HG02884 (cell line): ENCODE measurements around the gene TC2N.
"Not testable (repeated sequence)": the region's sequence is repeated elsewhere in the genome, so short reads cannot be mapped to it uniquely, and the experiment has no call there.

Experiments used
- ATAC-seq: cut with Tn5 transposase; IDR thresholded peaks from one replicate; pipeline ENCODE4 v1.9.1; 2021; ENCODE audit warnings: mild to moderate bottlenecking, moderate library complexity; ENCODE audit not compliant: unreplicated experiment

TC2N gene

GRCh38 chr14:91867316-91867988 is at the start of gene TC2N:
Gene TC2N (minus strand): TSS chr14:91867536. CDS start chr14:91813769, 53,767 bp downstream.
- ATAC-seq = no peak

GRCh38 chr14:91912035-91912434 is 44.7 kb upstream of the TC2N start:
- no peak for ATAC-seq

- no peak for ATAC-seq
Observed at GRCh38 chr14:91911474-91912032, 44.2 kb upstream of the TC2N start.

- no peak for ATAC-seq
Observed at GRCh38 chr14:91910196-91910595, 42.9 kb upstream of the TC2N start.

GRCh38 chr14:91906374-91906773 is 39.0 kb upstream of the TC2N start:
- ATAC-seq = no peak

- no peak for ATAC-seq
Observed at GRCh38 chr14:91904956-91905645, 37.8 kb upstream of the TC2N start.

- no peak for ATAC-seq
Observed at GRCh38 chr14:91904483-91904882, 37.1 kb upstream of the TC2N start.

GRCh38 chr14:91903070-91903469 is 35.7 kb upstream of the TC2N start:
- no peak for ATAC-seq

- no peak for ATAC-seq
Observed at GRCh38 chr14:91902336-91902735, 35.0 kb upstream of the TC2N start.

- ATAC-seq = no peak
Observed at GRCh38 chr14:91901449-91902226, 34.3 kb upstream of the TC2N start.

- no peak for ATAC-seq
Observed at GRCh38 chr14:91899806-91900205, 32.5 kb upstream of the TC2N start.

- no peak for ATAC-seq
Observed at GRCh38 chr14:91899213-91899612, 31.9 kb upstream of the TC2N start.

GRCh38 chr14:91898372-91898771 is 31.0 kb upstream of the TC2N start:
- no peak for ATAC-seq

GRCh38 chr14:91897716-91898115 is 30.4 kb upstream of the TC2N start:
- ATAC-seq = not testable (repeated sequence)

GRCh38 chr14:91897106-91897701 is 29.9 kb upstream of the TC2N start:
- no peak for ATAC-seq

GRCh38 chr14:91896419-91896818 is 29.1 kb upstream of the TC2N start:
- no peak for ATAC-seq

GRCh38 chr14:91893669-91894068 is 26.3 kb upstream of the TC2N start:
- no peak for ATAC-seq

GRCh38 chr14:91893007-91893406 is 25.7 kb upstream of the TC2N start:
- ATAC-seq = no peak

- no peak for ATAC-seq
Observed at GRCh38 chr14:91891721-91892220, 24.4 kb upstream of the TC2N start.

- ATAC-seq = no peak
Observed at GRCh38 chr14:91891101-91891500, 23.8 kb upstream of the TC2N start.

- ATAC-seq = no peak
Observed at GRCh38 chr14:91890291-91890749, 23.0 kb upstream of the TC2N start.
